ENCODE measurements around the gene EHD2.
"Not testable (repeated sequence)": the region's sequence is repeated elsewhere in the genome, so short reads cannot be mapped to it uniquely, and the experiment has no call there.

EHD2 gene

DNA sequence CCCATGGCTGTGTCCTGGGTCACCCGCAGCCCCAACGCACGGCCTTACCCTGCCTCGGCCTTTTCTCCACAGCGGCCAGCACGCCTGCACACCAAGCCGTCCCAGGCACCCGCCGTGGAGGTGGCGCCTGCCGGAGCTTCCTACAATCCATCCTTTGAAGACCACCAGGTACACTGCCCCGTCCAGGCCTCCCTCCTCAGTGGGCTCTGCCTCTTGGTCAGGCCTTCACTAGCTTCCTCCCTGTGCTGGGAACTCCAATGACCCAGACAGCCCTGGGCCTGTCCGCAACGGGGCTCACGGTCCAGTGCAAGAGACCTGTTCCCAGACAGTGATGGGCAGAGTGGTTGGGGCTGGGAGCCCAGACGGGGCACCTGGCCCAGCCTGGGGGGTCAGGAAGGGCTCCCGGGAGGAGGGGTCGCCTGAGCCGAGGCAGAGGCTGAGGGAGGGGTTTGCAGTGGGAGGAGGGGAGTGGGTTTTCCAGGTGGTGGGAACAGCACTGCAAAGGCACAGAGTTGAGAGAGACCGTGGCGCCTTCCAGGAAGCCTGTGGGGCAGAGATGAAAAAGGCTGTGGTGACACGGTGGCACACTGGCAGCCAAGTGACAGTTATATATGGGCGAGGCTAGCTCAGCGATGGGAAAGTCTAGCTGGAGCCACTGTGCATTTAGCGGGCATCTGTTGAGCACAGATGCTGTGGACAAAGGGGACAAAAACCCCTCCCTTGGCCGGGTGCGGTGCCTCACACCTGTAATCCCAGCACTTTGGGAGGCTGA lies 39.4 kb downstream of the EHD2 start:
- DNase-seq (ENCODE audit: low spot score) = no peak

GRCh38 chr19:47754206-47755064 lies 41.2 kb downstream of the EHD2 start:
- DNase-seq (ENCODE audit: low spot score) = no peak

- no peak for DNase-seq (ENCODE audit: low spot score)
Observed at GRCh38 chr19:47755065-47755761, 42.0 kb downstream of the EHD2 start.

DNA sequence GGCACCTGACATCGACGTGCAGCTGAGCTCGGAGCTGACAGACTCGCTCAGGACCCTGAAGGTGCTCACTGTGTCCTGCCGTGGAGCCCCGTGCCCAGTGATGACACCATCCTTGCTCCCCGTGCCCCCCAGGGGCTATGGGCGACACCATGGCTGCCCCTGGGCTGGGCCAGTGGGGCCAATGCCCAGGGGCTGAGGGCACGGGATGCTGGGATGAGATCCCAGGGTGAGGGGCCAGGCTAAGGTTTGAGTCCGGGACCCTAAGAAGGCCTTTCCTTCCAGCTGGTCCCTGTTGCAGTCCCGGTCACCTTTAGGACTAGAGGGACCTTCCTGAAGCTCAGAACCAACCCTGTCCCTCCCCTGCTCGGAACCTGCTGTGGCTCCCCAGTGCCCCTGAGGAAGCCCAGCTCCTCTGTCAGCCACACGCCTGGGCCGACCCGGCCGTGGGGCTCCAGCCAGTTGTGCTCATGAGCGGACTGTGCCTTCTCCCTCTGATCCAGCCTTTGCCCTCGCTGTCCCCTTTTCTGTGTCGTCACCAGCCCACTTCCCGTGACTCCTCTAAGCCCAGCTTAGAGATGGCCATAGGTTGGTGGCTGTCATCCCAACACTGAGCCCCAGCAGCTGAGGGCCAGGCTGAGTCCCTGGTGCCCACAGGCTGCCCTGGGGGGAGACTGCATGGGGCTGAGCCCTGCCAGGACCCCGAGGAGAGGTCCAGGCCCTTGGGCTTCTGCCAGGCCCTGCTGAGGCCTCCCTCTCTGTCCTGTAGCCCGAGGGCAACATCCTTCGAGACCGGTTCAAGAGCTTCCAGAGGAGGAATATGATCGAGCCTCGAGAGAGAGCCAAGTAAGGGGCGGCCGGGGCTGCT lies 42.8 kb downstream of the EHD2 start:
- DNase-seq (ENCODE audit: low spot score) = no peak

DNA sequence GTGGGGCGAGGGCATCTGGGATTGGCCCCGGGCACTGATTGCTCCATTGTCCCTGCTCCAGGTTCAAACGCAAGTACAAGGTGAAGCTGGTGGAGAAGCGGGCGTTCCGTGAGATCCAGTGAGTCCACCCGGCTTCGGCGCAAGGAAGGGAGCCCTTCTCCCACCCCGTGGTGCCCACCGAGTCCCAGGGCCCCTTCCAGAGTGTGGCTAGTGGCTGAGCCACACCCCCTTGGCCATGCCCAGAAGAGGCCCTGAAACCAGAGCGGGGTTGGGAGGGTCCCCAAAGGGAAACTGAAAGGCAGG lies 43.4 kb downstream of the EHD2 start:
- DNase-seq (ENCODE audit: low spot score) = no peak

DNA sequence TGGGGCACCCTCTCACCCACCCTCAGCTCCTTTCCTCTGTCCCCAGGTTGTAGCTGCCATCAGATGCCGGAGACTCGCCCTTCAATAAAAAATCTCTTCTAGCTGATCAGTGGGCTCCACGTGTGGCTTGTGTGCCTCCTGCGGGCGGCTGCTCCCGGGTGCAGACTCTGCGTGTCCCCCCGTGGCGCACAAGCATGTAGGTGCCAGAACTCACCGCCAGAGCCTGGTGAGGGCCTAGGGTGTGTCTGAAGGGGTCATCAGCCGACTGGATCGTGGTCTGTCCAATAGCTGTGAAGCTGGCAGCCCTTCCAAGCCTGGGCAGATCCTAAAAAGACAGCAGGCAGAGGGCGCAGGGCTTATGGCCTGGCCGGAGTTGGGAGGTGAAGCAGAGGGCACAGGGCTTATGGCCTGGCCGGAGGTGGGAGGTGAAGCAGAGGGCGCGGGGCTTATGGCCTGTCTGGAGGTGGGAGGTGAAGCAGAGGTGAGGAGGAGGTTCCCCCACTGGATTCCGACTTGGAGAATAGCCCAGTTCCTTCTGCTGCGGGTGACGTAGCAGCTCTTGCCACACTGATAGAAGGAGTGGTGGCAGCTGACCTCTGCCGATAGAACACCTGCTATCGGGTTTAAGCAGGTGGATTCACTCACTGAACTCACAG lies 43.9 kb downstream of the EHD2 start:
- no peak for DNase-seq (ENCODE audit: low spot score)

GRCh38 chr19:47757617-47758442 lies 44.6 kb downstream of the EHD2 start:
- no peak for DNase-seq (ENCODE audit: low spot score)

- no peak for DNase-seq (ENCODE audit: low spot score)
Observed at GRCh38 chr19:47758443-47758804, 45.2 kb downstream of the EHD2 start.

GRCh38 chr19:47760632-47760999 lies 47.4 kb downstream of the EHD2 start:
- DNase-seq (ENCODE audit: low spot score) = no peak

GRCh38 chr19:47761566-47761965 lies 48.3 kb downstream of the EHD2 start:
- no peak for DNase-seq (ENCODE audit: low spot score)

- no peak for DNase-seq (ENCODE audit: low spot score)
Observed at GRCh38 chr19:47762151-47762550, 48.9 kb downstream of the EHD2 start.

- DNase-seq (ENCODE audit: low spot score) = no peak
Observed at GRCh38 chr19:47762615-47763308, 49.5 kb downstream of the EHD2 start.

GRCh38 chr19:47764705-47765104 lies 51.5 kb downstream of the EHD2 start:
- DNase-seq (ENCODE audit: low spot score) = not testable (repeated sequence)

GRCh38 chr19:47765523-47766358 lies 52.5 kb downstream of the EHD2 start:
- peak; percentile 73 for DNase-seq (ENCODE audit: low spot score)

DNA sequence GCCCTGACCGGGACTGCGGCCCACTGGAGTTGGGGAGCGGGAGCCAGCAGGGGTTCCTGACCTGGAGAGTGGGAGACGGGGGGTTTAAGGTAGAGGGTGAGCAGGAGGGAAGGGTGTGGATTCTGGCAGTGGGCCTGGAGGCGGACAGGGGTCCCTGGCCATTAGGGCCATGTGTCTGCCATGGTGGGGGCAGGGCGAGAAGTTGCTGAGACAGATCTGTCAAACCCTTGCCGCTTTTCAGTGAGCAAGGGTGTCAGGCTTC lies 53.1 kb downstream of the EHD2 start:
- DNase-seq (ENCODE audit: low spot score) = no peak

GRCh38 chr19:47766670-47767069 lies 53.4 kb downstream of the EHD2 start:
- no peak for DNase-seq (ENCODE audit: low spot score)

DNA sequence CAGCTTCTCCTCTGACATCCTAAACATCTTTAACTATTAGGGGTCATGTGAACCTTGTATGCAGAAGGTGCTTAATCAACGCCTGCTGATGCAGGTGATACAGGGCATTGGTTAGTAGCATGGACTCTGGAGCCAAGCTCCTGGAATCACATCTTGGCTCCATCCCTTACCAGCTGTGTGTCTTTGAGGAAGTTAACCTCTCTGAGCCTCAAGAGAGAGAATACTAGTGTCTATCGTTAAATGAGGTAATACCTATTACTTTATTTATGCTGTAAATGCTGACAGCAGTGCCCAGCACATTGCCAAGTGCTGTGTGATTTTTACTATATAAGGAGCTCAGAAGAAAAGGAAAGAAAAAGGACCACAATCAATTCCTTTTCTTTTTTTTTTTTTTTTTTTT lies 54.1 kb downstream of the EHD2 start:
- DNase-seq (ENCODE audit: low spot score) = no peak

- DNase-seq (ENCODE audit: low spot score) = no peak
Observed at GRCh38 chr19:47768604-47769003, 55.4 kb downstream of the EHD2 start.

DNA sequence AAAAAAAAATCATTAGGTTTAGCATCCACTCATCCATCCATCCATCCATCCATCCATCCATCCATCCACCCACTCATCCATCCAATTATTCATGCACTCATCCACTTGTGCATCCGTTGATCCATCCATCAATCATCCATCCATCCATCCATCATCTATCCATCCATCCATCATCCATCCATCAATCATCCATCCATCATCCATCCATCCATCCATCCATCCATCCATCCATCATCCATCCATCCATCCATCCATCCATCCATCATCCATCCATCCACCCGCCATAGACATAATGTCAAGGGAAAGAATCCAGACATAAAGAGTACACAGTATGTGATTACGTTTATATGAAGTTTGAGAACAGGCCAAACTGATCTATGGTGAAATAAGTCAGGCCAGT lies 56.3 kb downstream of the EHD2 start:
- no peak for DNase-seq (ENCODE audit: low spot score)

Data from GM03348 (cell line).